A204.1 (cell line): ENCODE data around the gene LAMA2.

Experiments
- FAIRE-seq: peaks from 2 replicates; lab custom pipeline; 2012; peaks lifted over from hg19 to GRCh38; lab: Jason Lieb, UNC

LAMA2 gene

DNA sequence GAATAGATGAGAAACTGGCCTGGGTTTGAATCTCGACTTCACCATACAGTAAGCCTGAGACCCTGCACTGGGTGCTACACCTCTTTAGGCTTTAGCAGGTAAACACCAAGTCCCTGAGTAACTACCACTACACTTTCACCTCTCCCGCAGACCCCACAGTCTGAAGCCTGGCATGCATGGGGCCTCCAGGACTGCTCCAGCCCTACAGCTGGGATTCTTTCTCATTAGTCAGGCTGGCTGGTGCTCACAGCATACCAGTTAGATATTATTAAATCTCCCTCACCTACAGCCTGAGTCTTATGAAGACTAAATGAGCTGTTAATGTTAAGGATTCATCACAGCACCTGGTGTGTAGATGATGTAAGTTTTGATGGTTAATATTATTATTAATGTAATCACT is 438.4 kb downstream of the LAMA2 start:
- FAIRE-seq = no peak

DNA sequence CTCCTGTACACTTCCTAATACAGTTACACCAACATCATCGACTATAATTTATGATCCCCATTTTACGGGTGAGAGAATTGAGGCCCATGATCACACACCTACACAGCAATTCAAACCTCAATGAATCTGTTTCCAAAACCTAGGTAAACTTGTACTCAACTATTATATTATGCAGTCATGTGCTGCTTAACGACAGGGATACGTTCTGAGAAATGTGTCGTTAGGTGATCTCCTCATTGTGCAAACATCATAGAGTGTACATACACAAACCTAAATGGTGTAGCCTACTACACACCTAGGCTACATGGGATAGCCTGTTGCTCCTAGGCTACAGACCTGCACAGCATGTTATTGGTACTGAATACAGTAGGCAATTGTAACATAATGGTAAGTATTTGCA is 441.4 kb downstream of the LAMA2 start:
- no peak for FAIRE-seq

DNA sequence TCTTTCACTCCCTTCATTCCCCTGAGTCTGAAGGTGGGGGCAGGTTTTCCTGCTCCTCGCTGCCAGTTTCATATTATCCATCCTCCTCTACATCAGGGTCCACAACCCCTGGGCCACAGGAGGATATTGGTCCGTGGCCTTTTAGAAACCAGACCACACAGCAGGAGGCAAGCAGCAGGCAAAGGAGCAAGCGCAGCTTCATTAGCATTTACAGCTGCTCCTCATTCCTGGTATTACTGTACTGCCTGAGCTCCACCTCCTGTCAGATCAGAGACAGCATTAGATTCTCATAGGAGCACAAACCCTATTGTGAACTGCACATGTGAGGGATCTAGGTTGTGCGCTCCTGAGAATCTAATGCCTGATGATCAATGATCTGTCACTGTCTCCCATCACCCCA is 446.7 kb downstream of the LAMA2 start:
- FAIRE-seq = no peak

DNA sequence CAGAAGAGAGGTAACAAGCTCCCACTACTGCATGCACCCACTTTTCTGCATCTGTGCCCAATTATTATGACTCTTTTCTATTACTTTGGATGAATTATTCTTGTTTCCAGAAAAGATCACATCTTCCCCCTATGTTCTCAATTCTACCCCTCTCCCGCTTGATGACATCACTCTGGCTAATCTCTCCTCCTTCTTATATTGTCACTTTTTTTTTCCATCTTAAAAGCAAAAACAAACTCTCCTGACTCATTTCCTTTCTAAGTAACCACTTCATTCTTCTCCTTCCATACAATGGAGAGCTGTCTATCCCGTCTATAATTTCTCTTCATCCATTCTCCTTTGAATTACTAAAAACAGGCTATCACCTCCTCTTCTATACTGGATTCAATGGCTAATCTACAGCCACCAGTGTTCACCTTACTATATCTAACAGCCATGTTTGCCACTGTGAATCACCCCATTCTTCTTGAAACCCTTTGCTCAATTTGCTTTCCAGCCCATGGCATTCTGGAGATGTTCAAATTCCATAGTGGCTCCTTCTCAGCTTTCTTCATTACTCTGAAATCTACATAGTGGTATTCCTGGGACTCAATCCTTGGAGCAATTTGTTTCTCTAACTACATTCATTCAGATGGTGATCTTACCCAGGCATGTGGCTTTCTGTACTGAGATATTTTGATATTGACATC is 448.7 kb downstream of the LAMA2 start:
- no peak for FAIRE-seq

DNA sequence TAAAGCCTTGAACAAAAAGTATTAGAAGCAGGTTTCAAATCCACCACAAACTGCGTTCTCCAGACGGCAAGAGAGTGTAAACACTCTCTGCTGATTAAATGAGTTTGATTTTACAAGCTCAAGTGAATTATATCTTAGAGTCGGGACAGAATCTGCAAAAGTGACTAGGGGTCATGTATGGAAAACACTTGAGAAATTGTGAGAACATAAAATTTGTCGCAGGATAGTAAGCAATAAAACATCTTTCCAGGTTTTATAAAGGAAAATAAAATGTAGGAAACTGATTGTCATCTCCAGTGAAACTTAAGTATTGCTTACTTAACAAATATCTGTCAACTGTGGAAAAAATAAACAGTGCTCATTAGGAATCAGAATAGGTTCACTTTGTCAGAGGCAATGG is 452.9 kb downstream of the LAMA2 start:
- FAIRE-seq = no peak

DNA sequence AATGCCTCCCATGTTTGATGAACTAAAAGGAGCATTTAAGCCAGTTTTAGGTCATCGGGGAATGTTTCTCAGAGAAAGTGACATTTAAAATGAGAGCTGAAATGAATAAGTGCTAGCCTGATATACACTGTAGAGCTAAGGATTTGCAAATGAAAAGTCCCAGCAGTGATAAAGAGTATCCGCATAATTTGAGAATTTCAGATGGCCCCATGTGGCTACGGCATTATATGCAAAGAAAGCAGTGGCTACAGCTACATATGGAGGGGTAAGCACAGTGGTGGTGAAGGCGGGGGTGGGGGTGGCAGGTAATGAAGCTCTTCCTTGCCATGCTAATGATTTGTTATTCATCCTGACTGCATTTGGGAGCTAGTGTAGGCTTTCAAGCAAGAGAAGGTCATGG is 455.7 kb downstream of the LAMA2 start:
- no peak for FAIRE-seq

DNA sequence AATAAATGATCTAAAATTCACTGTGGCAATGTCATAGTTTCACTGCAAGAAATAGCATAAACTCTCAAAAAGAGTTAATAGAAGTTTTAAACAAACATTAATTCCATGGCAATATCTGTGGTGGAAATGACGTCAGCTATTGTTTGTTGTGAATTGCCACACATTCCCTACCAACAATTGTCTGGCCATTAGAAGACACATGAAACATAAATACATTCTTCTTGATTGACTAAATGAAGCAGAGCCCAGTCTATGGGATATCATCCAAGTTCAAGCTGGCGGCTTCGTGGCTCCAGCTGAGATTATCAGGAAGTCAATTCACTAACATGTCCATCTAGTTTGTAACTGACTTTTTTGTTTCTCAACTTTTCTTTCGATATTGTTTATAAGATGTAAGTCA is 458.0 kb downstream of the LAMA2 start:
- no peak for FAIRE-seq

DNA sequence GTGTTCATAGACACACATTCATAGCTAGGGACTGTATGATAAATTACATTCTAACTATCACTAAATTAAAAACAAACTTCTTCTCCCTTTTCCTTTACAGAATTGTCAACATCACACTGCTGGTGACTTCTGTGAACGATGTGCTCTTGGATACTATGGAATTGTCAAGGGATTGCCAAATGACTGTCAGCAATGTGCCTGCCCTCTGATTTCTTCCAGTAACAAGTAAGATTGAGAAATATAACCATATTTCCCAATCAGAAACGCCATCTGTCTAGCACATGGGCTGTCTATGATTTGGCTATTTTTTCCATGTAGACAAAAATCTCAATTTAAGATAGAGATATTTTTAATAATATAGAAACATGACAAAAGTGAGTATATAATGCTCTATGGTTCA is 459.3 kb downstream of the LAMA2 start:
- no peak for FAIRE-seq

DNA sequence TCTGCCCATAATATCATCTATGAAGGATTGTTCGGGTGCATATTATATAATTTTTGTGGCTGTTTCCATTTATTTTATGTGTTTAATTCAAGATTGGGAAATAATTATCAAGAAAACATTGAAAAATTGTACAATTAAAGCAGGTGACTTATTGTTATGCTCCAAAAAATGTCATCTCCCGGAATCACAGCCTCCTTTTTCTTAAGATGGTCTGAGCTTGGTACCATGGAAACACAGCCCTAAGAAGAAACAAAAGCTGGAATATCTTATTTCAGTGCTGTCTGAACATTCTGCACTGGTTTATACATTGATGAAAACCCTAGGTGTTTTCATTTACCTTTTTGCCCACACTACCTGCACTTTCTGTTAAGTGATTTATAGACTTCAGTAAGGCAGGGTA is 459.9 kb downstream of the LAMA2 start:
- no peak for FAIRE-seq

DNA sequence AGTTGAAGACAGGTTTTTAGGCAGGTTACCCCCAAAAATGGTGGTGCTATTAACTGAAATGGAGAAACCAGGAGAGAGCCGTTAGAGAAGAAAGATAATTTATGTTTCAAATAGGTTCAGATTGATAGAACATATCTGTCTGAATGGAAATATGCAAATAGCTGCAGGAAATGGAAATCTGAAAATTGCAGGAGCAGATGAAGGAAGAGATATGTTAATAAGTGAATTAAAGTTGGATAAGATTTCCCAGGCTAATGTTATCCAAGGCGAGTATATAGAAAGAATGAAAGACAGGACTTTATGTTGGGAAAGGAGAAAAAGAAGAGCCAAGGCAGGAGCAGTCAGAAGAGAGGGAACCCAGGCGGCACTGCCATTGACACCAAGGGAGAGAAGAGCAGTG is 461.4 kb downstream of the LAMA2 start:
- FAIRE-seq = no peak

DNA sequence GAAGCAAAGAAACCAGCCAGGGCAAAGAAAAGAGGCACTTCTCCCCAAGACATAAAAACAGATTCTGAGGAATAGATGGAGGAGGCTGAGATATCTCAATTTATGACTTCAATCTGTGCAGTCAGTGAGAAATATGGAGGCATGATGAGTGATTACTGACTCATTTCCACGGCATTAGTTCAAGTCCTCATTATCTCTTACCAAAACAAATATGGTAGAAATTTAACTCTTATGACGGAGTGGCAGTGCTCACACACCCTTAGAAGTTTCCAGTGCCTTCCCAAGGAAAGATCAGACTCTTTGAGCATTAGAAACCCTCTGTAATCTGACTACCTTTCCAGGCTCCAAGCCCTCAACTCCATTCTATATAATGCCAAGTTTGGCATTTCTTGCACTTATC is 463.0 kb downstream of the LAMA2 start:
- FAIRE-seq = no peak

DNA sequence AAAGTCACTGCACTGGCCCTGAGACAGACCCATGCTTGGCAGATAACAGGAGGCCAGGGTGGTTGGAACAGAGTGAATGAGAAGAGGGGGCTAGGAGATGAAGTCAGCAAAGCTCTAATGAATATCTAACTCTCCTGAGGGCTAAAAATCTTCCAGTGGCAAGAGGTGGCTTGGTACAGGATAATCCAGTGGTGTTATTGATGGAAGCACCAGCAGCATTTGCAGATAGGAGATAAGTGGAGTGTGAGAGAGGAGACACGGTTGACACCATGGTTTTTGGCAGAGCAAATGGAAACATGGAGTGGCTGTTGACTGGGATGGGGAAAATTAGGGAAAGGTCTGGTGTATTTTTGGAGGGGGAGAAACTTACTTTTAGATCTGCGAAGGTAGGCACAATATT is 464.0 kb downstream of the LAMA2 start:
- no peak for FAIRE-seq

DNA sequence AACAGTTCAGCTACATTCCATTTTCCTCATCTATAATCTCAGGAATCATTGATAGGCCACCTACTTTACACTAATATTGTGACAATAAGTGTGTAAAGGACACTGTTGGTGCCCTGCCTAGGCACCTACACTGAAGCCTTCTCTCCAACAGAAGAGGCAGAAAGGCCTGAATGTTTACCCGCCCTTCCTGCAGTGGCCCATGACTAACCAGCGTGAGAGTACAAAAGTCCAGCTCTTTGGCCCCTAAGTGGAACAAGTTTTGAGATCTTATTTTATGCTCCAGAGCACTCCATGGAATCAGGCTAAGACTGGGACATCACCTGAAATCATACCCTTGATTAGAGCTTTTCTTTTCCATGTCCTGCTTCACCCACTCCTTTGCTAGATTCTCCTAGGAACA is 467.3 kb downstream of the LAMA2 start:
- FAIRE-seq = no peak

DNA sequence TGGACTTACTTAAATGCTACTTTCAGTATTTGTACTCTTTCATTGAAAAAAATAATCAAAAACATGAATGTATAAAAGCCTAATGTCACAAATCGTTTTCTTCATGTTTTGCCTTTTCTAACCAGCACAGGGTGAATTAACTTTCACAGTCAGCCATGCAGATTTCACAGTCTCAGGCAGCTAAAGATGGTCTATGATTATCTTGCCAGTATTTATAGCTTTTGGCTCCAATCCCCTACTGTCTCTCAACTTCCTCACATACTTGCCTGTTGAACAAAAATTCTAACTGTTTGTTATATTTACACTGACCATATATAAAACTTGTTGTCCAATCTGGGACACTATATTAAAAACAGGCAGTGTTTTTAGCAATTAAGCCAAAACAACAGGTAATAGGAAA is 468.9 kb downstream of the LAMA2 start:
- no peak for FAIRE-seq

DNA sequence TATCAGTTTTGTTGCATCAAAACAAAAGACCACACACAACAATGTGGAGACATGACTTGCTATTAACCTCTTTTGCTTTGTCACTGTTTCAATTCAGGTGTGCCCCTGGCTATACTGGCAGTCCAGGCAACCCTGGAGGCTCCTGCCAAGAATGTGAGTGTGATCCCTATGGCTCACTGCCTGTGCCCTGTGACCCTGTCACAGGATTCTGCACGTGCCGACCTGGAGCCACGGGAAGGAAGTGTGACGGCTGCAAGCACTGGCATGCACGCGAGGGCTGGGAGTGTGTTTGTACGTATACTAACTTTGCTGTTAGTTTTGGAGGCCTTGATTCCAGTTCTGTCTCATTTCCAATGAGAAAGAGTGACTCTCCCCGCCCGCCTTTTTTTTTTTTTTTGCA is 470.1 kb downstream of the LAMA2 start:
- FAIRE-seq = no peak

DNA sequence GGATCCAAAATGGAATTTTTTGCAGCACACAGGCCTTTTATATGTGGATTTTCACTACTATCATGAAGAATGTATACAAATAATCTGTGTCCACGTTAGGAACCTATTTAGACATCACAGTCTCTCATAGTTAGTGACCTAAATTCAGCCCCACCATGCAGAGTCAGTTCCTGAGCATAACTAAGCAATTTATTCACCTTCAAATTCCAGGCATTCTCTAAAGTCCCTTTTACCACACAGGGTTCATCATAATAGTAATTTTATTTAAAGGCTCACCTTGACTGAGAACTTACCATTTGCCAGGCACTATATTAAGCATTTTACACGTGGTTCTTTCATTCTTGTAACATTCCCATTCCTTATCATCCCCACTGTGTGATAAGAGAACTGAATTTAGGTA is 473.2 kb downstream of the LAMA2 start:
- no peak for FAIRE-seq

DNA sequence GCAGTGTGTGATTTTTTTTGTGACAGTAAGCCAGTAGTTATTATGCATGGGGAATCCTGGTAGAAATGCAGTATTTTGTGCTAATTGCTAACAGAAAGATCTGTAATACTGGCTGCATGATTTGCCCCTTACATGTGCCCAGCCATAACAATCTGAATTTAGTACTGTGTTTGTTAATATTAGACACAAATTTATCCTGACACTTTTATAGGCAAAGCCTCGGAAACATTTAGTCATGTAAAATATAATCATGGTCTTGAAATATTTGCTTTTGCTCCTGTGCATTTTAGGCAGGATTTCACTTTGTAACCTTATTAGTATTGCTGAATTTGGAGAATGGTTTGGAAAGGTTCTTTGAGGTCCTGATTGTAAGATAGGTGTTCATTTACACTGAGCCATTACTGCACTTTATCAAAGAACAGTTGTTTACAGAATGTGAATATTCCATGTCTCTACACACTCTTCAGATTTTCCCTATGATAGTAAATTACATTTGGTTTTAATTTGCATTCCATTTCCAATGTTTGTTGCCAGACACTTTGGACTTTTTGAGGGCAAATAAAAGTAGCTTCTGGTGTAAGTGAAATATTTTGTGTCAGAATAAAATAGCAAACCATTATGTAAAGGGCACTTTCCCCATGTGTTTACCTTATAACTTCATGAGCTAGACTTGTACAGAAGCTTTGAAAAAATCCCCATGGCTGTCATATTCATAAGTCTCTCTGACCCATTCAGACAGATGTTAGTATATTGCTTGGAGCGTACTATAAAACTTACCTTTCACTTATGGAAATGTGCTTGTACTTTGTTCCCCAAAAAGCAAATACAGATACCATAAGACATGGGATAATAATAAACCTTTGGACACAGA is 477.1 kb downstream of the LAMA2 start:
- FAIRE-seq = no peak

DNA sequence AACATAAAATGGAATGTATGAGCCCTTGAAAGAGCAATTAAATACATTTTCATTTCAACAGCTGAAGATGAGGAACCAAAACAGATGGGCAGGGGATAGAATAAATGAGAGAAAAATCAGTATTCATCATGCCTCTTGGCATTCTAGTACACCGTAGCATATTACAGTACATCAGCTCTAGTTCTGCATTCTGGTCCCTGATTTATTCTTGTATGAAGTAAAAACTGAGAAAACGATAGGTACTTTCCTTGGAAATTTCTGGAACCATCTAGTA is 477.7 kb downstream of the LAMA2 start:
- FAIRE-seq = no peak

DNA sequence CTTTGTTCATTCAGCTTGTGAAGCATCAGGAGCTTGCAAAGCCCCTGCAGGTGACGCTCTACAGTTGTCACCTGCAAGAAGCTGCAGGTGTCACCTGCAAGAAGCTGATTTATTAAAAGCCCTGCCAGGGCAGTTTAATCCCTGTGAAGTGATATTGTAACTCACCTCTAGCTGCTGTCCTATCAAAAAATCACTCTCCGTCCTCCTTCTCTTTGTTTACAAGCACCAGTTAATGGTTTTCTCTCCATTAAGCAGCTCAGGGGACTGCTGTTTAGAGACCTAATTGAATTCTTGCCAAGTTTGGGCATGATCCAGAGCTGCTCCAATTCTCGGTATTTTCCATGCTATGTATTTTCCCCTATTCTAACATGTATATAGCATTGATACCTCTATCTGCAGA is 481.1 kb downstream of the LAMA2 start:
- no peak for FAIRE-seq

DNA sequence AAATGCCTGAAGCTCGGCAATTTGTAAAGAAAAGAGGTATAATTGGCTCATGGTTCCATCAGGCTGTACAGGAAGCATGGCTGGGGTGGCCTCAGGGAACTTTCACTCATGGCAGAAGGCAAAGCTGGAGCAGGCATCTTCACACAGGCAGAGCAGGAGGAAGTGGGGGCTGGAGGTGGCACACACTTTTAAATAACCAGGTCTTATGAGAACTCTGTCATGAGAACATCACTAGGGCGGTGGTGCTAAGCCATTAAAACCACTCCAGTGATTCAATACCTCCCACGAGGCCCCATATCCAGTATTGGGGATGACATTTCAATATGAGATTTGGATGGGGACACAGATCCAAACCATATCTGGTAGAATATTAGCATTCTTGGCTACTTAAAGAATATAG is 481.8 kb downstream of the LAMA2 start:
- FAIRE-seq = no peak

DNA sequence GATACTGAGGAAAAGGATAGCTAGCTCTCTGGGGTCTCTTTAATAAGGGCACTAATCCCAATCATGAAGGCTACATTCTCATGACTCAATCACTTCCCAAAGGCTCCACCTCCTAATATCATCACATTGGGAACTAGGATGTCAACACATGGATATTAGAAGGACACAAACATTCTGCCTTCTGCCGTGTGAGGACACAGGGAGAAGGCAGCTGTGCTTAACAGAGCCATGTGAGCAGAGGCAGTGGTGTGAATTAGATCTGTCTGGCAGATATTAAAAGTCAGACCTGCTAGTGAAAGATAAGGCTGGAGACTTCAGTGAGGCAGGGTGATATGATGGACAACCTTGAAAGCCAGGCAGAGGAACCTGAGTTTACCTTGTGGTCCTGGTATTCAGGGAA is 485.1 kb downstream of the LAMA2 start:
- no peak for FAIRE-seq

DNA sequence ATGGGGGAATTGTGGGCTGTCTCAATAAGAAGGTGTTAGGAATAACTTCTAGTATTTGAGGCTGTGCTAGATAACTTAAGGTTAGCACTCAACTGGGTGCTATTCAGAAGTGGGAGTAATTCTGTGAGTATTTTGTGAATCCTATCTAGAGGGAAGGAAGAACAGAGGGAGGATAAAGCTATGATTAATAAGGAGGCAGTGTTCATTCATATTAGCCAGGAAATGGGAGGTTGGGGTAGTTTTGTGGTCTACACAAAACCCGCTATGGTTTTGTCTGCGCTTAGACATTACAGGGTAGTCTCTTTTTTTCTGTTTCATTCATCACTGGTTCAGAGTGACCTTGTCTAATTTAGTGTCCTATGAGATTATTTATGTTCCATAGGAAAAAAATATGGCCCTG is 486.0 kb downstream of the LAMA2 start:
- no peak for FAIRE-seq

DNA sequence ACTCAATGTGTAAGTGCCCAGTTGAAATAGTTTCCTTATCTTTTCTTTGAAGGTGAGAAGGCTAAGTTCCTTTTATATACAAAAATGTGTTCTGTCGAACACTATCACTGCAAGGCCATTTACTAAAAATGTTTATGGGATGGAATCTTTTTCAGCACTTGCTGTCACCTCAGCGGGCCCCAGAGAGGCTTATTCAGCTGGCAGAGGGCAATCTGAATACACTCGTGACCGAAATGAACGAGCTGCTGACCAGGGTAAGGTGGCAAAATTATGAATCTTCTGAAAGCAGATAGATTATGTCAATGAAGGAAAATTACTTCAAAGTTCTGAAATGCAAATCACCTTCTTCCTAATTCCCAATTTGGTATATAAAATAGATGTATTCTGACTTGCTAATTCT is 486.8 kb downstream of the LAMA2 start:
- FAIRE-seq = no peak

DNA sequence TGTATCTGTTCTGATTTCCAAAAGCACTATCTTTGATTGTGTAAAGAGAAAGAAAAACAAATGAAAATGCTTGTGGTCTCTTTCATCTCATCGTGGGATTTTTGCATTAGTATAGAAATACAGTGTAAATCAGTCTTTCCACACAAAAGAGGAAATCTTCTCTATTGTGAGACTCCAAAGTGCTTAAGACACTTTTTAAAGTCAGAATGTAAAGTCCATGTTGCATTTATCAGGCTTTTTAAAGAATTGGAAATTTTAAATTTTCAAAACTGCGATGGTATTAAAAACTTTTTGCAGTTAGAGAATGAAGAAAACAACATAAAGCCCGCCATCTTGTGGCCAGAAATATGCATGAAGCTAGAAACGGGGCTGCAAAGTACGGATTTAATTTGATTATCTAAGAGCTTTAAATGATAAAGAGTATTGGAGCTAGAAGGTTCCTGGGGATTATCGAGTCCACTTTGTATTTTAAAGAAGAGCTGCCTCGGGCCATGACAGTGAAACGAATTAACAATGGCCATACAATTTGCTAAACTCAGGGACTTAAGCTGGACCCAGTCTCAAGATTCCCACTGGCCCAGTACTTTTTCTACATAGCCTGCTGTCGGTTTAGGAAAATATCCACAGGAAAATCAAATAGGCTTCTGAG is 487.5 kb downstream of the LAMA2 start:
- FAIRE-seq = peak; percentile 95
